Measurements from ENCODE around the gene SLC35A4. TPM values are rescaled to one million over a fixed set of nuclear protein-coding genes. Genes with fewer than 3 reads are reported as not detected.

SLC35A4 gene
- total and polyA plus RNA-seq, 2 of the 13 experiments (the other 11 are each of a cell fraction or from before 2014, with no cell fraction given): 0.71 to 4.0 TPM

DNA sequence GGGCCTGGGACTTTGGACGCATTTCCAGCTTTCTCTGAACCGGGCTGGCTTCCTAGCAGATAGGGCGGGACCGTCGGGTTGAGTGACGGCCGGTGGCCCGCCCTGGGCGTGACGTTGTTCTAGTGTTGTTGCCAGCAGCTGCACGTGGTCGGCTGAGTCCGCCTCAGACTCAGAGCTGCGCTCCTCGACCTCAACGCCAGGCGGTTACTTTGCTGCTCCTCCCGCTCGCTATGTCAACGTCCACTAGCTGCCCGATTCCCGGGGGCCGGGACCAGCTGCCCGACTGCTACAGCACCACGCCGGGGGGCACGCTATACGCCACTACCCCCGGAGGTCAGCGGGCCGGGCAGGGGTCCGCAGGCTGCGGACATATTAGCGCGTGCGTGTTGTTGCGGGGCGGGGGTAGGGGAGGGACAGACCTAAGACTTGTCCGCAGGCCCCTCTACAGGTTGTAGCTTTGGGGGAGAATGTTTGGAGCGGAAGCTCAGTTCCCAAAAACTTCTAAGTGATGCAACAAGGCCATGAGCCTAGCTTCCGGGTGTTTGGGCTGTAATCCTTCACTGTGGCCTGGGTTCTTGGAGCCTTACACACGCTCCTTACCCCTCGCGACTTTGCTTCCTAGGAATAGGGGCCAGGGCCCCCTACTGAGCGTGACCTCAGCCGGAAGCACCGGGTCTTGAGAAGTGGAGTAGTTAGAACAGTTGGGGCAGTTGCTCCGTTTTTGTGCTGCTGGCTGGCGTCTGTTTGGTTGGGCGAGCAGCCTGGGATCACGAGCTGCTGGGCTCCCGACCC lies 16.9 kb upstream of the SLC35A4 start, which contains the start of gene EIF4EBP3 (continued):
- TF ChIP-seq ZNF34 (CRISPR knock-in tag; IDR thresholded peaks at IDR 0.05; ENCODE audit: borderline replicate concordance): 0 out of 2 replicates have a peak, but pooled peaks have one; percentile 1
- TF ChIP-seq ZBTB39 (CRISPR knock-in tag; IDR thresholded peaks at IDR 0.05): no peak
- TF ChIP-seq ZNF563 (CRISPR knock-in tag; IDR thresholded peaks at IDR 0.05): no peak; the same call in 1 of the 2 replicates
- TF ChIP-seq, protein P1, sequence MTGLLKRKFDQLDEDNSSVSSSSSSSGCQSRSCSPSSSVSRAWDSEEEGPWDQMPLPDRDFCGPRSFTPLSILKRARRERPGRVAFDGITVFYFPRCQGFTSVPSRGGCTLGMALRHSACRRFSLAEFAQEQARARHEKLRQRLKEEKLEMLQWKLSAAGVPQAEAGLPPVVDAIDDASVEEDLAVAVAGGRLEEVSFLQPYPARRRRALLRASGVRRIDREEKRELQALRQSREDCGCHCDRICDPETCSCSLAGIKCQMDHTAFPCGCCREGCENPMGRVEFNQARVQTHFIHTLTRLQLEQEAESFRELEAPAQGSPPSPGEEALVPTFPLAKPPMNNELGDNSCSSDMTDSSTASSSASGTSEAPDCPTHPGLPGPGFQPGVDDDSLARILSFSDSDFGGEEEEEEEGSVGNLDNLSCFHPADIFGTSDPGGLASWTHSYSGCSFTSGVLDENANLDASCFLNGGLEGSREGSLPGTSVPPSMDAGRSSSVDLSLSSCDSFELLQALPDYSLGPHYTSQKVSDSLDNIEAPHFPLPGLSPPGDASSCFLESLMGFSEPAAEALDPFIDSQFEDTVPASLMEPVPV (CRISPR knock-in tag; IDR thresholded peaks at IDR 0.05): peak; percentile 82
- peak; percentile 79 for TF ChIP-seq ZNF501 (CRISPR knock-in tag; IDR thresholded peaks at IDR 0.05)
- TF ChIP-seq SIN3A (IDR thresholded peaks at IDR 0.05; ENCODE audit: borderline replicate concordance, low read depth, low read length): peak; percentile 72; the same call in 1 of the 2 replicates
- TF ChIP-seq MEF2D (CRISPR knock-in tag; IDR thresholded peaks at IDR 0.05): peak; percentile 70; the same call in 1 of the 2 replicates
- TF ChIP-seq, protein P2, sequence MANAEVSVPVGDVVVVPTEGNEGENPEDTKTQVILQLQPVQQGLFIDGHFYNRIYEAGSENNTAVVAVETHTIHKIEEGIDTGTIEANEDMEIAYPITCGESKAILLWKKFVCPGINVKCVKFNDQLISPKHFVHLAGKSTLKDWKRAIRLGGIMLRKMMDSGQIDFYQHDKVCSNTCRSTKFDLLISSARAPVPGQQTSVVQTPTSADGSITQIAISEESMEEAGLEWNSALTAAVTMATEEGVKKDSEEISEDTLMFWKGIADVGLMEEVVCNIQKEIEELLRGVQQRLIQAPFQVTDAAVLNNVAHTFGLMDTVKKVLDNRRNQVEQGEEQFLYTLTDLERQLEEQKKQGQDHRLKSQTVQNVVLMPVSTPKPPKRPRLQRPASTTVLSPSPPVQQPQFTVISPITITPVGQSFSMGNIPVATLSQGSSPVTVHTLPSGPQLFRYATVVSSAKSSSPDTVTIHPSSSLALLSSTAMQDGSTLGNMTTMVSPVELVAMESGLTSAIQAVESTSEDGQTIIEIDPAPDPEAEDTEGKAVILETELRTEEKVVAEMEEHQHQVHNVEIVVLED (CRISPR knock-in tag; IDR thresholded peaks at IDR 0.05; ENCODE audit: borderline replicate concordance): peak; percentile 65; the same call in 1 of the 2 replicates
- TF ChIP-seq STAG1 (CRISPR knock-in tag; IDR thresholded peaks at IDR 0.05): peak; percentile 45; the same call in 1 of the 2 replicates
- TF ChIP-seq GRHL1 (CRISPR knock-in tag; conservative IDR thresholded peaks at IDR 0.05): no peak
- TF ChIP-seq POLR2A (IDR thresholded peaks at IDR 0.05; ENCODE audit: insufficient read depth in 1 of 2, low read depth in 2 of 2, low read length in 2 of 2): peak; percentile 3 to 58
- peak; percentile 98 for TF ChIP-seq SP5 (CRISPR knock-in tag; IDR thresholded peaks at IDR 0.05; ENCODE audit: borderline replicate concordance, low read depth)
- TF ChIP-seq FOXK1 (CRISPR knock-in tag; IDR thresholded peaks at IDR 0.05; ENCODE audit: borderline replicate concordance, low read depth): peak; percentile 93
- peak; percentile 27; the same call in 1 of the 2 replicates for TF ChIP-seq SMYD3 (CRISPR knock-in tag; IDR thresholded peaks at IDR 0.05)
- no peak for TF ChIP-seq ZNF292 (CRISPR knock-in tag; IDR thresholded peaks at IDR 0.05; ENCODE audit: borderline replicate concordance, low read depth)

All from HepG2 (cell line).